Activated T-cell treated with anti-CD3 and anti-CD28 coated beads for 4 hours (primary cell): ENCODE data around the gene CERS1.
A peak's percentile ranks its signal among the peaks of the same experiment; 100 is the strongest.

ENCODE experiments used
- DNase-seq: peaks from one replicate; pipeline ENCODE4 v3.0.0-alpha.2; 2020

The CERS1 gene

DNA sequence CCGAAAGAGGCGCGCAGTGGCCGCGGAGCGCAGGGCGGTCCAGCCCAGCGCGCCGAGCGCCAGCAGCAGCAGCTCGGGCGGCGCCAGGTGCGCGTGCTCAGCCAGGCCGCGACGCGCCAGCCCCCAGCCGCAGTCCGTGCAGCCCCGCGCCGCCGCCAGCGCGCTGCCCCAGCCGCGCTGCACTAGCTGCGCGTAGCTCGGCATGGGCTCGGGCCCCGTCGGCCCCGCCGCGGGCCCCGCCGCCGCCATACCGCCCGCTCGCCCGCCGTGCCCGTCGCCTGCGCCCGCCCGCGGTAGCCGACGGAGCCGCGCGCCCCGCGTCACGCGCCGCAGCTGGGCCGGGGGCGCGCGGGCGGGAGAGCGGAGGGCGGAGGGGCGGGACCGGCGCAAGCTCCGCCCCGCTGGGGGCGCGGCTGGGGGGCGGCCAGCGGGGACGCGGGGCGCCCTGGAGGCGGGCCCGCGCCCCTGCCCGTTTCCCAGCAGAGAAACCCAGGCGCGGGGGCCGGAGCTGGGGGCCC, at the start of gene CERS1:
TSS of gene CERS1 (minus strand) at position 335 of the 518 bp plus-strand sequence. CDS start at position 249, 86 bp downstream.
- DNase-seq, result no peak

- DNase-seq, result no peak
Observed at GRCh38 chr19:18945297-18945696, 49.3 kb upstream of the CERS1 start.

GRCh38 chr19:18943465-18943864, 47.5 kb upstream of the CERS1 start:
- DNase-seq, result no peak

DNA sequence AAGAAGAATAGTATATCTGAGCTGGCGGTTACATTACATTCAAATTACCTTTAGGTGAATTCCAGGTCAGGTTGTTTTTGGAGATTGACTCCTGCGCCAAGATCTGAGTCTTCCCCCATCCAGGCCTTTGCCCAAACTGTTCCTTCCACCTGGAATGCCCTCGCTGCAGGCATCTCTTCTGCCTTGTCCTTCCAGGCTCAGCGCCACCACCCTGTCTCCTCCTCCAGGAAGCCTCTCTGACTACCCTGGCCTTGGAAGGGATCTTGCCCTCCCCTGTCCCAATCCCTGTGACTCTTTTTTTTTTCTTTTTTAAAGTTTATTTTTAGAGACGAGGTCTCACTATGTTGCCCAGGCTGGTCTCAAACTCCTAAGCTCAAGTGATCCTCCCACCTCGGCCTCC, 46.7 kb upstream of the CERS1 start:
- no peak for DNase-seq

GRCh38 chr19:18941628-18942354, 45.8 kb upstream of the CERS1 start:
- no peak for DNase-seq

- DNase-seq, result peak; percentile 72
Observed at GRCh38 chr19:18940769-18941627, 45.0 kb upstream of the CERS1 start, which contains the start of gene HOMER3. HOMER3 (minus strand) TSS chr19:18941217; CDS start chr19:18938982, 2,235 bp downstream.

DNA sequence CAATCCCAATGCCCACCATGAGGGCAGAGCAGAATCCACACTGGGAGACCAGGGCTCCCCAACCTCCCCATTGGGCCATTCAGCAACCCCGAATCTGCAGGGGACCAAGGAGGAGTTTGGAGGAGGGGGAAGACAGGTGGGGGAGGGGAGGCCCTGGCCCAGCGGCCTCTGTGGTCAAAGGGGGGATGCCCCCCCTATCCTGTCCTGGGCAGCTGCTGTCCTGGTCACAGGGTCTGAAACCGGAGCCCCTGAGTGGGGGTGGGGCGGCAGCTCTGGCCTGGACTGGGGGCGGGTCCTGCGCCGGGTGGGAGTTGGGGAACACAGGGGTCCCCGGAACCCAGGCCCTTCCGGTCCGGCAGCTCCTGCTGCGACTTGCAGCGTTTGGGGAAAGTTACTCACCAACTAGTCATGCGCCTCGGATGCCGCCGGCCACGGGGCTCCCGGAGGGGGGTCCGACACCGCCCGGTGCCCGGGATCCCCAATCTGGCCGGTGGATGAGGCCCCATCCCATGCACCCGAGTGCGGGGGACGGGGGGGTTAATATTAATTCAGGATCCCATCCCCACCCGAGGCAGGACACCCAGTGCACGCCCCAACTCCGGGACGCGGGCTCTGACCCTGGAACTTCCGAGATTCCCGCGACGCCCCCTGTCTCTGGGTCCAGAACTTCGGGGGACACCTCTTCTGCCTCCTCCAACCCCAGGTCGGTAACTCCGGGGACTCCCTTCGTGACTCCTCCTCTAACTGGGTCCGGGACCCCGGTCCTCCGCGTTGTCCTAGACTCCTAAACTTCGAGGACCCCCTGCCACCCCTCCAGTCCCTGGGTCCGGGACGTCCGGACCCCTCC, 44.2 kb upstream of the CERS1 start:
- no peak for DNase-seq

DNA sequence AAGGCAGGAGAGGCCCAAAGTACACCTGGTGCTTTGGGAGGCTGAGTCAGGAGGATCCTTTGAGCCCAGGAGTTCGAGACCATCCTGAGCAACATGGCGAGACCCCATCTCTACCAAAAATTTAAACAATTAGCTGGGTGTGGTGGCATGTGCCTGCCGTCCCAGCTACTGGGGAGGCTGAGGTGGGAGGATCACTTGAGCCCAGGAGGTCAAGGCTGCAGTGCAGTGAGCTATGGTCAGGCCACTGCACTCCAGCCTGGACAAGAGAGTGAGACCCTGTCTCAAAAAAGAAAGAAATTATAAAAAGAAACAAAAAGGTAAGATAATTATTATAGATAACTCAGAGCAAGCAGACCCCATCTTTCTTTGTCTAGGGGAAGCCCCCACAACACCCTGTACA, 43.2 kb upstream of the CERS1 start:
- DNase-seq, result no peak

DNA sequence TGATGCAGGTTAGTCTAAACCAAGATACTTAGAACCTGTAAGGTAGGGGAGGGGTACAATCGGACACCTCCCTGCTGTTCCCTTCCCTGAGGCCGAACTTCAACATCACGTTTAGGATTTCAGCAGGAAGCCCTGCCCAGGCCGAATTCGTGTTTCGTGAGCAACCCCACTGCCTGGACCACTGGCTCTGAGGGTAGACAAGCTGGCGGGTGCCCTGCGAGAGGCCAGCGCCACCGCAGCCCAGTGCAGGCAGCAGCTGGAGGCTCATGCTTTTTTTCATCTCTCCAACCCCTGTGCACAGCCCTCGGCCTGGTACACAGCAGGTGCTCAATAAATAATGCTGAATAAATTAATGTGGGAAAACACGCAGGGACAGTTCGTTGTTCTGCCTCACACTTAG, 37.3 kb upstream of the CERS1 start:
- no peak for DNase-seq

DNA sequence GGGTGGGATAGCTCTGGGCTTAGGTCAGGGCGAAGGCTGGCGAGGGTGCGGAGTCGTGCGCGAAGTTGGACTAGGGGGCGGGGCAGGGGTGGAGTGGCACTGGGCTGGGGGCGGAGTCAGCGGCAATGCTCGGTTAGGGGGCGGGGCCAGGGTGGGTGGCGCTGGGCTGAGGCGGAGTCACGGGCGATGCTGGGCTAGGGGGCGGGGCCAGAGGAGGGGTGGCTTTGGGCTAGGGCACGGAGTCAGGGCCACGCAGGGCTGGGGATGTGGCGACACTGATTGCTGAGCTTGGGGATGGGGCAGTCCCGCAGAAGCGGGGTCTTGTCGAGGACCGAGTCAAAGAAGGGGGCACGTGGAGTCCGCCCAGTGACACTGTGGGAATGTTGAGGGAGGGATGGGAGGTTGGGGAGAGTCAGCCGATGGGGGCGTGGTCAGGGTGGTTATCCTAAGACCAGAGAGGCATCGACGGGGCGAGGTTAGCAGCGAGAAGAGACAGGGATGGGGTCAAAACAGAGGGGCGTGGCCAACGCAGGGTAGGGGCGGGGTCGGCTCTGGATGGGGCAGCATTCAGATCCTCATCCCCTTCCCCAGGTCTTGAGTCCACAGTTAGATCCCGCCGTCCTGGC, 36.4 kb upstream of the CERS1 start:
- DNase-seq, result peak; percentile 81

GRCh38 chr19:18931316-18932162, 35.6 kb upstream of the CERS1 start:
- no peak for DNase-seq

- no peak for DNase-seq
Observed at GRCh38 chr19:18929311-18929710, 33.4 kb upstream of the CERS1 start.

GRCh38 chr19:18928018-18928805, 32.3 kb upstream of the CERS1 start:
- DNase-seq, result no peak

GRCh38 chr19:18924684-18925213, 28.8 kb upstream of the CERS1 start:
- no peak for DNase-seq

DNA sequence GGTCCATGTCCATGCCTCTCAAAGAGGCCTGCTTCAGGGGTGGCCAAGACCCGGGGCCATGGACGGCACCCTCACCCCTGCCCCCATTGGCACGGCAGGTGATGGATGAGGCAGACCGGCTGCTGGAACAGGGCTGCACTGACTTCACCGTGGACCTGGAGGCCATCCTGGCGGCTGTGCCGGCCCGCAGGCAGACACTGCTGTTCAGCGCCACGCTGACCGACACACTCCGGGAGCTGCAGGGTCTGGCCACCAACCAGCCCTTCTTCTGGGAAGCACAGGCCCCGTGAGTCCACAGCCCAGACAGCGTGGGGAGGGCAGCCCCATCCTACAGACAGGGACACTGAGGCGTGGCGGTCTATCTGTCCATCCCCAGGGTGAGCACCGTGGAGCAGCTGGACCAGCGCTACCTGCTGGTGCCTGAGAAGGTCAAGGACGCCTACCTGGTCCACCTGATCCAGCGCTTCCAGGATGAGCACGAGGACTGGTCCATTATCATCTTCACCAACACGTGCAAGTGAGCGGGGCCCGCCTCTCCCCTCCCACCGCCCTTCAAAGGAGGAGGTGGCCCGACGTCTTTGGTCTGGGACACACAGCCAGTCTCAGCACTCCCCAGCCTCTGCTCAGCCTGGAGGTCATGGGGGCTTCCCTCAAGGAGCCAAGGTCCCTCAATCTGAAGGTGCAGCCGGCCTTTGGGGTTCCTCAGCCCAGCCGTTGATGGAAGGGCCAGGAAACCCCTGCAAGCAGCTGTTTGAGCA, 26.4 kb upstream of the CERS1 start:
- no peak for DNase-seq

- DNase-seq, result no peak
Observed at GRCh38 chr19:18921593-18921992, 25.6 kb upstream of the CERS1 start.

DNA sequence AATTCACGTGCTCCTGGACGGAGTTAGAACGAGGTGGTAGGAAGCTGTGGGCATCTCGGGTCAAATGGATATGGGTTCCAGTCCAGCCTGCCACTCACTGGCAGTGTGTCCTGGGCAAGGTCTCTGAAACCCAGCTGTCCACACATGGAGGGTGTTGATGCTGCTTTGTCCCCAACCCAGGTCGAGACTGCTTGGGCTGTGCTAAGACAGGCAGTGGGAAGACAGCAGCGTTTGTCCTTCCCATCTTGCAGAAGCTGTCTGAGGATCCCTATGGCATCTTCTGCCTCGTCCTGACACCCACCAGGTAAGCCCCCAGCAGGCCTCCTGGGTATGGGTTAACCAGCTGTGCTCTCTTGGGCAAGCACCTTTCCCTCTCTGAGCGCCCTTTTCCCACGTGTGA, 24.4 kb upstream of the CERS1 start:
- DNase-seq, result no peak

DNA sequence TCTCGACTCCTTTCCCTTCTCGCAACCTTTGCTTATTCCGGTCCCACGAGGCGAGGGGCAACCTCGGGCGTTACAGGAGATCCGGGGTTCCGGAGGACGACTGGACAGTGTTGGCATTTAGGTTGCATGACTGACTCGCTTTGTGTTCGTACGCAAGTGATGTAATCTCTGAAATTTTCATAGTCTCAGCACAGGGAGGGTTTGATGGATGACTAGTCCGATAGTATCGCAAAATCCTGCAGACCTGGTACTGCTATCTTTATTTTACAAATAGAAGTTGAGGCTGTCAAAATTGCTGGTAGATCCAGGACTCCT, 23.9 kb upstream of the CERS1 start:
- DNase-seq, result no peak

DNA sequence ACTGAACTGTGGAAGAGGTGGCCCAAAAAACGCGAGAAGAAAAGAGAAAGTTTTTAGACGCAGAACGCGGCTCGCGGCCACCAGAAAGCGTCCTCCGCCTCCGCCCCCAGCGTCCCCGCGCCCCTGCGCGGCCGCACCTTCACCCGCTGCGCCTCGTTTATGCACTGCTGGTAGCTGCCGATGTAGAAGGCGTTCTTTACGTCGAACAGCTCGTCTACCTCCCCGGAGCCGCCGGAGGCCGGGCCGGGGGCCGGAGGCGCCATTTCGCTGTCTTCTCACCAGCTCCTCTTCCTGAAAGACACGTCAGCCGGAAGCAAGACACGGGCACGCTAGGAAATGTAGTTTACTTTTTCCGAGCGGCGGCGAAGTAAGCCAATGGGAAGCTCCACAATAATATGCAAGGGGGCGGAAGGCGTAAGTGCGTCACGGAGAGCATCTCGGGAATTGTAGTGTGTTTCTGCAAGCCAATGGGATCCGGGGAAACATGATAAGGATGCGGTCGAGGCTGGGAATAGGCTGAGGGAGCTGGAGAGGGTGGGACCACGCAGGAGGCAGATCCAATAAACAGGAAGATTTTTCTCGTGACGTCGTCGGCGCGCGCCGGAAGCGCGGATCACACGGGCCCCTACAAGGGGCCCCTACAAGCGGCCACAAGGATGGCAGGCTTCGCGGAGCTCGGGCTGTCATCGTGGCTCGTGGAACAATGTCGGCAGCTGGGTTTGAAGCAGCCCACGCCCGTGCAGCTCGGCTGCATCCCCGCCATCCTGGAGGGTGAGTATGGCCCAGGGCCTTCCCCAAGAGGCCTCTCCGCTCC, 23.3 kb upstream of the CERS1 start, which contains the start of the genes COPE and DDX49:
TSS of gene COPE (minus strand) at position 302 of the 814 bp plus-strand sequence. CDS start at position 263, 39 bp downstream.
TSS of gene DDX49 (plus strand) at position 630 of the 814 bp plus-strand sequence. CDS start at position 657, 27 bp downstream.
- DNase-seq, result peak; percentile 97
